ENCODE results near the gene ZNF750. TPM values are rescaled to one million over a fixed set of nuclear protein-coding genes. Genes with fewer than 3 reads are reported as not detected.

The ZNF750 gene
- total and polyA plus RNA-seq, 2 of the 13 experiments (the other 11 are each of a cell fraction or from before 2014, with no cell fraction given), result not detected

DNA sequence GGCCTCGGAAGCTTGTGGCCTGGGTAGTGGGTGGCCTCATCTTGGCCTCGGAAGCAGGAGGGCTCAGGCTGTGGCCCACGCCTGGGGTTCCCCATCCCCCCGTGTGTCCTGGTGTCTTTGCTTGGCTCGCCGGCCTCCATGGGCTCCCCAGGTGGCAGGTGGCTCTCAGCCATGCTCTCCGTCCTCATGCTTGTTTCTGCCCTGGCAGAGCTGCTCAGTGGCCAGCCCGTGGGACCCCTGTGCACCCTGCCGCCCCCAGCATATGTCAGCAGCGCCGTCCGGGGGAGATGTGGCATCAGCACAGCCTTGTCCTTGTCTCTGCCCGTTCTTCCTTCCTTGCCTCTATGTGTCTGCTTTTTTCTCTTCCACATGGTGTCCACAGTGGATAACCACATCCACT, 49.4 kb downstream of the ZNF750 start (continued):
- no peak for TF ChIP-seq HDAC6 (IDR thresholded peaks at IDR 0.05; ENCODE audit: low read depth, low read length)
- TF ChIP-seq, protein P1, sequence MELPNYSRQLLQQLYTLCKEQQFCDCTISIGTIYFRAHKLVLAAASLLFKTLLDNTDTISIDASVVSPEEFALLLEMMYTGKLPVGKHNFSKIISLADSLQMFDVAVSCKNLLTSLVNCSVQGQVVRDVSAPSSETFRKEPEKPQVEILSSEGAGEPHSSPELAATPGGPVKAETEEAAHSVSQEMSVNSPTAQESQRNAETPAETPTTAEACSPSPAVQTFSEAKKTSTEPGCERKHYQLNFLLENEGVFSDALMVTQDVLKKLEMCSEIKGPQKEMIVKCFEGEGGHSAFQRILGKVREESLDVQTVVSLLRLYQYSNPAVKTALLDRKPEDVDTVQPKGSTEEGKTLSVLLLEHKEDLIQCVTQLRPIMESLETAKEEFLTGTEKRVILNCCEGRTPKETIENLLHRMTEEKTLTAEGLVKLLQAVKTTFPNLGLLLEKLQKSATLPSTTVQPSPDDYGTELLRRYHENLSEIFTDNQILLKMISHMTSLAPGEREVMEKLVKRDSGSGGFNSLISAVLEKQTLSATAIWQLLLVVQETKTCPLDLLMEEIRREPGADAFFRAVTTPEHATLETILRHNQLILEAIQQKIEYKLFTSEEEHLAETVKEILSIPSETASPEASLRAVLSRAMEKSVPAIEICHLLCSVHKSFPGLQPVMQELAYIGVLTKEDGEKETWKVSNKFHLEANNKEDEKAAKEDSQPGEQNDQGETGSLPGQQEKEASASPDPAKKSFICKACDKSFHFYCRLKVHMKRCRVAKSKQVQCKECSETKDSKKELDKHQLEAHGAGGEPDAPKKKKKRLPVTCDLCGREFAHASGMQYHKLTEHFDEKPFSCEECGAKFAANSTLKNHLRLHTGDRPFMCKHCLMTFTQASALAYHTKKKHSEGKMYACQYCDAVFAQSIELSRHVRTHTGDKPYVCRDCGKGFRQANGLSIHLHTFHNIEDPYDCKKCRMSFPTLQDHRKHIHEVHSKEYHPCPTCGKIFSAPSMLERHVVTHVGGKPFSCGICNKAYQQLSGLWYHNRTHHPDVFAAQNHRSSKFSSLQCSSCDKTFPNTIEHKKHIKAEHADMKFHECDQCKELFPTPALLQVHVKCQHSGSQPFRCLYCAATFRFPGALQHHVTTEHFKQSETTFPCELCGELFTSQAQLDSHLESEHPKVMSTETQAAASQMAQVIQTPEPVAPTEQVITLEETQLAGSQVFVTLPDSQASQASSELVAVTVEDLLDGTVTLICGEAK (IDR thresholded peaks at IDR 0.05), result no peak
- TF ChIP-seq, protein P1 (CRISPR knock-in tag; IDR thresholded peaks at IDR 0.05), result no peak

- no peaks in the 10 kb centered on the region for H4K20me1 ChIP-seq (ENCODE audit: insufficient read depth, low read length)
- CTCF ChIA-PET (ENCODE audit: low intra/inter-chr PET ratio, low total read pairs), result no interaction called here
- no TSS peak for BruUV-seq (replicated peaks)
- FAIRE-seq, result no peak
- H3K4me1 ChIP-seq (ENCODE audit: insufficient read depth, low read length), result no peaks in the 10 kb centered on the region
- POLR2A ChIA-PET, result no interaction called here
- H3K27me3 ChIP-seq (ENCODE audit: control insufficient read depth in 1 of 2, insufficient read depth in 2 of 2, low read length in 2 of 2), result no peaks in the 10 kb centered on the region
- H3K27ac ChIP-seq (ENCODE audit: extremely low read length, insufficient read depth, low read length), result no peak overlapping the region
- ATAC-seq, result no peak
- H2AFZ ChIP-seq (ENCODE audit: low read length), result no peak overlapping the region
- intact Hi-C loops (cut with micrococcal nuclease; ENCODE audit: unreplicated experiment) (no loop called here), in situ Hi-C loops (cut with HindIII; ENCODE audit: extremely low pct_ligation_motif_present, low pct_unique_long_range_greater_than_20kb) (no loop called here)
- no peak overlapping the region for H3K9ac ChIP-seq (ENCODE audit: insufficient read depth, low read depth, low read length)
- WGBS (ENCODE audit: low lambda C conversion rate), result 98% methylated on average over 18 of the region's 18 CpGs
- H3K4me2 ChIP-seq (ENCODE audit: low read depth, low read length), result no peak overlapping the region
- H3K36me3 ChIP-seq (replicated peaks in 1 of 2; ENCODE audit: control insufficient read depth in 1 of 2, insufficient read depth in 2 of 2, low read length in 2 of 2), result peaks cover 5 to 10% of the 10 kb centered on the region in 2 experiments; a peak in 2 of 5 replicates
- no peaks in the 10 kb centered on the region for H3K9me3 ChIP-seq (ENCODE audit: low read length)
- no peak for DNase-seq (ENCODE audit: low spot score)
- H3K4me3 ChIP-seq (replicated peaks in 1 of 3; ENCODE audit: insufficient read depth in 1 of 3, low read depth in 2 of 3, low read length in 3 of 3), result no peak overlapping the region
- H3K79me2 ChIP-seq (ENCODE audit: insufficient read depth, low read length), result no peaks in the 10 kb centered on the region
- TF ChIP-seq ZBED4 (CRISPR knock-in tag; IDR thresholded peaks at IDR 0.05; ENCODE audit: borderline replicate concordance) (no peak), ZNF850 (CRISPR knock-in tag; conservative IDR thresholded peaks at IDR 0.05) (no peak), PAWR (CRISPR knock-in tag; IDR thresholded peaks at IDR 0.05; ENCODE audit: borderline replicate concordance) (no peak), KMT2B (CRISPR knock-in tag; IDR thresholded peaks at IDR 0.05) (no peak), ZNF816 (CRISPR knock-in tag; IDR thresholded peaks at IDR 0.05; ENCODE audit: borderline replicate concordance) (no peak)
- TF ChIP-seq, protein P2, sequence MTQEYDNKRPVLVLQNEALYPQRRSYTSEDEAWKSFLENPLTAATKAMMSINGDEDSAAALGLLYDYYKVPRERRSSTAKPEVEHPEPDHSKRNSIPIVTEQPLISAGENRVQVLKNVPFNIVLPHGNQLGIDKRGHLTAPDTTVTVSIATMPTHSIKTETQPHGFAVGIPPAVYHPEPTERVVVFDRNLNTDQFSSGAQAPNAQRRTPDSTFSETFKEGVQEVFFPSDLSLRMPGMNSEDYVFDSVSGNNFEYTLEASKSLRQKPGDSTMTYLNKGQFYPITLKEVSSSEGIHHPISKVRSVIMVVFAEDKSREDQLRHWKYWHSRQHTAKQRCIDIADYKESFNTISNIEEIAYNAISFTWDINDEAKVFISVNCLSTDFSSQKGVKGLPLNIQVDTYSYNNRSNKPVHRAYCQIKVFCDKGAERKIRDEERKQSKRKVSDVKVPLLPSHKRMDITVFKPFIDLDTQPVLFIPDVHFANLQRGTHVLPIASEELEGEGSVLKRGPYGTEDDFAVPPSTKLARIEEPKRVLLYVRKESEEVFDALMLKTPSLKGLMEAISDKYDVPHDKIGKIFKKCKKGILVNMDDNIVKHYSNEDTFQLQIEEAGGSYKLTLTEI (CRISPR knock-in tag; conservative IDR thresholded peaks at IDR 0.05), result no peak
These were observed 50.0 kb downstream of the ZNF750 start for GRCh38 chr17:82789806-82790205.
